ENCODE results near the gene CCL20.
A peak's percentile ranks its signal among the peaks of the same experiment; 100 is the strongest.

The CCL20 gene

GRCh38 chr2:227813562-227814353 is at the start of gene CCL20:
TSS of gene CCL20 (plus strand) at chr2:227813842. CDS start at chr2:227813912, 70 bp downstream.
- no peak for DNase-seq (ENCODE audit: low read depth)
- H3K4me3 ChIP-seq (ENCODE audit: low read length), result no peak within 1 kb of the TSS
- TF ChIP-seq CTCF (conservative IDR thresholded peaks at IDR 0.05; ENCODE audit: low read length), result no peak

GRCh38 chr2:227765788-227766372 is 47.8 kb upstream of the CCL20 start:
- DNase-seq (ENCODE audit: low read depth), result no peak
- TF ChIP-seq CTCF (conservative IDR thresholded peaks at IDR 0.05; ENCODE audit: low read length), result no peak
- H3K4me3 ChIP-seq (ENCODE audit: low read length), result no peak overlapping the region

- DNase-seq (ENCODE audit: low read depth), result peak; percentile 68
- no peak overlapping the region for H3K4me3 ChIP-seq (ENCODE audit: low read length)
- peak; percentile 92 for TF ChIP-seq CTCF (conservative IDR thresholded peaks at IDR 0.05; ENCODE audit: low read length)
Observed at GRCh38 chr2:227766373-227766883, 47.2 kb upstream of the CCL20 start.

GRCh38 chr2:227767830-227768229 is 45.8 kb upstream of the CCL20 start:
- H3K4me3 ChIP-seq (ENCODE audit: low read length), result no peak overlapping the region
- no peak for DNase-seq (ENCODE audit: low read depth)
- no peak for TF ChIP-seq CTCF (conservative IDR thresholded peaks at IDR 0.05; ENCODE audit: low read length)

GRCh38 chr2:227772197-227772661 is 41.4 kb upstream of the CCL20 start:
- no peak overlapping the region for H3K4me3 ChIP-seq (ENCODE audit: low read length)
- TF ChIP-seq CTCF (conservative IDR thresholded peaks at IDR 0.05; ENCODE audit: low read length), result no peak
- no peak for DNase-seq (ENCODE audit: low read depth)

- H3K4me3 ChIP-seq (ENCODE audit: low read length), result no peak overlapping the region
- TF ChIP-seq CTCF (conservative IDR thresholded peaks at IDR 0.05; ENCODE audit: low read length), result no peak
- DNase-seq (ENCODE audit: low read depth), result no peak
Observed at GRCh38 chr2:227772932-227773331, 40.7 kb upstream of the CCL20 start.

Measured in AG10803 (cell line).